Trophoblast cell (in vitro differentiated cells and primary cell): ENCODE data around the gene SIL1.

ENCODE experiments used
- DNase-seq, 2 donors: peaks; one replicate each; pipeline ENCODE4 v3.0.0-alpha.2; 2016
- H2AFZ ChIP-seq: 2 replicates; pipeline ENCODE4 v1.6.1; 2013; ENCODE audit warnings: low read length, moderate library complexity, mild to moderate bottlenecking; ENCODE audit not compliant: insufficient read depth, poor library complexity
- H2AK5ac ChIP-seq: 2 replicates; pipeline ENCODE4 v1.6.1; 2013; ENCODE audit warnings: mild to moderate bottlenecking, low read length
- H2BK120ac ChIP-seq: 2 replicates; pipeline ENCODE4 v1.6.1; 2013; ENCODE audit warnings: low read length, mild to moderate bottlenecking, moderate library complexity; ENCODE audit not compliant: insufficient read depth, poor library complexity
- H2BK12ac ChIP-seq: 2 replicates; pipeline ENCODE4 v1.6.1; 2013; ENCODE audit warnings: mild to moderate bottlenecking, low read length, moderate library complexity
- H2BK5ac ChIP-seq: 2 replicates; pipeline ENCODE4 v1.6.1; 2013; ENCODE audit warnings: low read length, low read depth, moderate library complexity, mild to moderate bottlenecking; ENCODE audit not compliant: poor library complexity
- H3K14ac ChIP-seq: 2 replicates; pipeline ENCODE4 v1.6.1; 2013; ENCODE audit warnings: mild to moderate bottlenecking, low read length
- H3K18ac ChIP-seq: 2 replicates; pipeline ENCODE4 v1.6.1; 2013; ENCODE audit warnings: mild to moderate bottlenecking, low read length
- H3K23ac ChIP-seq: 2 replicates; pipeline ENCODE4 v1.6.1; 2013; ENCODE audit warnings: low read length
- H3K27ac ChIP-seq: 2 replicates; pipeline ENCODE4 v1.5.1; 2013; ENCODE audit warnings: low read depth, mild to moderate bottlenecking, inconsistent platforms, low read length, moderate library complexity
- H3K27me3 ChIP-seq: 2 replicates; pipeline ENCODE4 v1.6.1; 2013; ENCODE audit warnings: inconsistent platforms, mild to moderate bottlenecking, low read length, moderate library complexity; ENCODE audit not compliant: insufficient read depth
- H3K36me3 ChIP-seq, 2 experiments: 1 replicate in 1 of 2; 2 replicates in 1 of 2; pipeline ENCODE4 v1.6.1; 2013; ENCODE audit warnings: low read length in 2 of 2, mild to moderate bottlenecking in 2 of 2, moderate library complexity in 1 of 2; ENCODE audit not compliant: insufficient read depth in 2 of 2, control insufficient read depth in 1 of 2
- H3K4ac ChIP-seq: 2 replicates; pipeline ENCODE4 v1.6.1; 2013; ENCODE audit warnings: low read depth, mild to moderate bottlenecking, low read length, moderate library complexity
- H3K4me1 ChIP-seq, 2 experiments: 1 replicate in 1 of 2; 2 replicates in 1 of 2; pipeline ENCODE4 v1.6.1; 2013; ENCODE audit warnings: low read length in 2 of 2, mild to moderate bottlenecking in 2 of 2, moderate library complexity in 1 of 2; ENCODE audit not compliant: insufficient read depth in 2 of 2, control insufficient read depth in 1 of 2
- H3K4me2 ChIP-seq: 2 replicates; pipeline ENCODE4 v1.6.1; 2013; ENCODE audit warnings: inconsistent platforms, mild to moderate bottlenecking, low read length, moderate library complexity
- H3K4me3 ChIP-seq: 2 replicates; pipeline ENCODE4 v1.5.1; 2013; ENCODE audit warnings: mild to moderate bottlenecking, low read depth, low read length, inconsistent platforms
- H3K79me1 ChIP-seq: one replicate; pipeline ENCODE4 v1.6.1; 2013; ENCODE audit warnings: low read length
- H3K79me2 ChIP-seq: 2 replicates; pipeline ENCODE4 v1.6.1; 2013; ENCODE audit warnings: low read length, mild to moderate bottlenecking; ENCODE audit not compliant: control insufficient read depth, insufficient read depth, poor library complexity
- H3K9ac ChIP-seq: 2 replicates; pipeline ENCODE4 v1.6.1; 2013; ENCODE audit warnings: mild to moderate bottlenecking, low read length
- H3K9me3 ChIP-seq: 2 replicates; pipeline ENCODE4 v1.6.1; 2013; ENCODE audit warnings: low read depth, mild to moderate bottlenecking, control low read depth, inconsistent platforms, low read length; ENCODE audit not compliant: insufficient read depth
- H4K12ac ChIP-seq: 2 replicates; pipeline ENCODE4 v1.6.1; 2013; ENCODE audit warnings: low read depth, mild to moderate bottlenecking, low read length, moderate library complexity
- H4K8ac ChIP-seq: 2 replicates; pipeline ENCODE4 v1.6.1; 2013; ENCODE audit warnings: low read depth, mild to moderate bottlenecking, low read length, moderate library complexity
- H4K91ac ChIP-seq: one replicate; pipeline ENCODE4 v1.6.1; 2013; ENCODE audit warnings: low read depth, mild to moderate bottlenecking, low read length, moderate library complexity
- WGBS: extraction: QIAGEN DNeasy Blood & Tissue Kit; methylation state at CpG from one replicate; pipeline ENCODE4 v1.1.7; 2013; ENCODE audit warnings: missing lambda C conversion rate; ENCODE audit not compliant: insufficient read length, insufficient coverage; ENCODE audit errors: extremely low coverage; 5-methylcytosine and 5-hydroxymethylcytosine counted together

SIL1 gene

GRCh38 chr5:139121120-139121519 is 77.0 kb downstream of the SIL1 start:
- Histone ChIP-seq H3K36me3 (peaks cover 2 to 10% of the 10 kb centered on the region in 2 experiments), H3K23ac (no peak overlapping the region), H4K91ac (no peak overlapping the region), H2BK12ac (no peak overlapping the region), H3K14ac (no peak overlapping the region), H4K12ac (no peak overlapping the region), H3K18ac (no peak overlapping the region), H2AFZ (no peak overlapping the region), H3K4me2 (no peak overlapping the region), H3K79me1 (no peaks in the 10 kb centered on the region), H2BK5ac (no peak overlapping the region), H2AK5ac (no peak overlapping the region), H2BK120ac (no peak overlapping the region), H3K4ac (no peak overlapping the region), H3K27ac (no peak overlapping the region), H4K8ac (no peak overlapping the region), H3K27me3 (no peaks in the 10 kb centered on the region), H3K79me2 (no peaks in the 10 kb centered on the region), H3K4me3 (no peak overlapping the region), H3K9me3 (no peaks in the 10 kb centered on the region), H3K4me1 (no peaks in the 10 kb centered on the region), H3K9ac (no peak overlapping the region)
- WGBS = no CpG with 5 or more reads among the region's 5 CpGs
- no peak for DNase-seq

GRCh38 chr5:139120521-139120920 is 77.6 kb downstream of the SIL1 start:
- Histone ChIP-seq H2BK5ac (no peak overlapping the region), H4K12ac (no peak overlapping the region), H3K9me3 (no peaks in the 10 kb centered on the region), H3K27me3 (no peaks in the 10 kb centered on the region), H3K79me2 (no peaks in the 10 kb centered on the region), H2AFZ (no peak overlapping the region), H4K91ac (no peak overlapping the region), H2BK120ac (no peak overlapping the region), H3K27ac (no peak overlapping the region), H3K4ac (no peak overlapping the region), H3K79me1 (no peaks in the 10 kb centered on the region), H3K4me3 (no peak overlapping the region), H3K9ac (no peak overlapping the region), H2AK5ac (no peak overlapping the region), H3K23ac (no peak overlapping the region), H3K4me1 (no peaks in the 10 kb centered on the region), H3K14ac (no peak overlapping the region), H3K18ac (no peak overlapping the region), H2BK12ac (no peak overlapping the region), H3K4me2 (no peak overlapping the region), H3K36me3 (peaks cover 2 to 10% of the 10 kb centered on the region in 2 experiments), H4K8ac (no peak overlapping the region)
- no peak for DNase-seq
- no CpG with 5 or more reads among the region's 4 CpGs for WGBS

GRCh38 chr5:139118804-139119203 is 79.4 kb downstream of the SIL1 start:
- Histone ChIP-seq H3K9me3 (no peaks in the 10 kb centered on the region), H3K4me3 (no peak overlapping the region), H3K14ac (no peak overlapping the region), H4K8ac (no peak overlapping the region), H2BK12ac (no peak overlapping the region), H3K79me2 (no peaks in the 10 kb centered on the region), H3K18ac (no peak overlapping the region), H3K9ac (no peak overlapping the region), H2AK5ac (no peak overlapping the region), H4K12ac (no peak overlapping the region), H3K23ac (no peak overlapping the region), H3K36me3 (peaks cover 2 to 10% of the 10 kb centered on the region in 2 experiments), H4K91ac (no peak overlapping the region), H3K4me1 (no peaks in the 10 kb centered on the region), H3K4me2 (no peak overlapping the region), H3K4ac (no peak overlapping the region), H2AFZ (no peak overlapping the region), H2BK5ac (no peak overlapping the region), H3K27me3 (no peaks in the 10 kb centered on the region), H3K27ac (no peak overlapping the region), H2BK120ac (no peak overlapping the region), H3K79me1 (no peaks in the 10 kb centered on the region)
- no peak for DNase-seq
- WGBS = no CpG with 5 or more reads among the region's 2 CpGs

GRCh38 chr5:139117342-139117884 is 80.8 kb downstream of the SIL1 start:
- no peaks in the 10 kb centered on the region for H3K4me1 ChIP-seq
- no peak overlapping the region for H3K9ac ChIP-seq
- H3K79me1 ChIP-seq = no peaks in the 10 kb centered on the region
- no peak overlapping the region for H4K12ac ChIP-seq
- no peak overlapping the region for H2AK5ac ChIP-seq
- H3K14ac ChIP-seq = no peak overlapping the region
- H3K27me3 ChIP-seq = no peaks in the 10 kb centered on the region
- no peaks in the 10 kb centered on the region for H3K79me2 ChIP-seq
- no peak overlapping the region for H2BK5ac ChIP-seq
- no peak overlapping the region for H2BK12ac ChIP-seq
- no peak overlapping the region for H2AFZ ChIP-seq
- H3K9me3 ChIP-seq = no peaks in the 10 kb centered on the region
- no peak overlapping the region for H4K91ac ChIP-seq
- H3K4me2 ChIP-seq = no peak overlapping the region
- no peak overlapping the region for H3K4me3 ChIP-seq
- no peak overlapping the region for H3K27ac ChIP-seq
- peaks cover 2 to 10% of the 10 kb centered on the region in 2 experiments for H3K36me3 ChIP-seq
- H2BK120ac ChIP-seq = no peak overlapping the region
- no peak overlapping the region for H4K8ac ChIP-seq
- H3K23ac ChIP-seq = no peak overlapping the region
- DNase-seq = no peak
- no CpG with 5 or more reads among the region's 2 CpGs for WGBS
- H3K4ac ChIP-seq = no peak overlapping the region
- no peak overlapping the region for H3K18ac ChIP-seq
